T-helper 2 cell treated with Interferon-gamma antibody and Interleukin-4, amounts not matched to agents 100 ng/mL and 5 ng/mL, for 36 hours (primary cell): ENCODE measurements around the gene MUC12. TPM values are rescaled to one million over a fixed set of nuclear protein-coding genes. Genes with fewer than 3 reads are reported as not detected.
"Not testable (repeated sequence)": the region's sequence is repeated elsewhere in the genome, so short reads cannot be mapped to it uniquely, and the experiment has no call there.

Experiments used
- intact Hi-C: fragments of 100-400 bp; cut with micrococcal nuclease; formaldehyde crosslinking; loops from one replicate; pipeline ENCODE4 v1.15.1; 2023
- total RNA-seq: library from RNA; stranded (reverse); gene quantifications from 2 replicates; pipeline ENCODE4 v1.2.3, GENCODE V29; 2022

The MUC12 gene
- 0.48 TPM in 2 replicates for total RNA-seq

GRCh38 chr7:100969066-100969615, at the start of gene MUC12:
Gene MUC12, plus strand, starts transcription at chr7:100969565. Its CDS starts 58 bp downstream, at chr7:100969623.
- intact Hi-C loops: loop anchor here (5.0 kb wide), 1 partner anchor 108 kb away; no protein-coding TSS in a partner anchor

- intact Hi-C loops: not testable (repeated sequence)
These were observed 49.5 kb upstream of the MUC12 start for GRCh38 chr7:100919779-100920437.

GRCh38 chr7:100921039-100921438, 48.3 kb upstream of the MUC12 start:
- intact Hi-C loops: no loop called here

- intact Hi-C loops: not testable (repeated sequence)
These were observed 45.7 kb upstream of the MUC12 start for GRCh38 chr7:100923616-100924015.

GRCh38 chr7:100929808-100930174, 39.6 kb upstream of the MUC12 start:
- intact Hi-C loops: no loop called here

GRCh38 chr7:100933734-100934133, 35.6 kb upstream of the MUC12 start:
- intact Hi-C loops: no loop called here

GRCh38 chr7:100935381-100935780, 34.0 kb upstream of the MUC12 start:
- intact Hi-C loops: not testable (repeated sequence)

- intact Hi-C loops: not testable (repeated sequence)
These were observed 33.2 kb upstream of the MUC12 start for GRCh38 chr7:100936167-100936566.

GRCh38 chr7:100942045-100942774, 27.2 kb upstream of the MUC12 start:
- intact Hi-C loops: no loop called here

GRCh38 chr7:100943693-100944092, 25.7 kb upstream of the MUC12 start:
- intact Hi-C loops: no loop called here

- intact Hi-C loops: no loop called here
These were observed 25.2 kb upstream of the MUC12 start for GRCh38 chr7:100944138-100944537.

- intact Hi-C loops: no loop called here
These were observed 23.3 kb upstream of the MUC12 start for GRCh38 chr7:100946111-100946510.

- intact Hi-C loops: no loop called here
These were observed 22.5 kb upstream of the MUC12 start for GRCh38 chr7:100946766-100947365.

GRCh38 chr7:100947792-100948191, 21.6 kb upstream of the MUC12 start:
- intact Hi-C loops: no loop called here

- intact Hi-C loops: no loop called here
These were observed 20.0 kb upstream of the MUC12 start, which contains the start of gene MUC3A for GRCh38 chr7:100949227-100949932. Gene MUC3A, plus strand, starts transcription at chr7:100949534. Its CDS starts 91 bp downstream, at chr7:100949625.

GRCh38 chr7:100949933-100950443, 19.4 kb upstream of the MUC12 start:
- intact Hi-C loops: no loop called here

GRCh38 chr7:100951172-100951571, 18.2 kb upstream of the MUC12 start:
- intact Hi-C loops: no loop called here

GRCh38 chr7:100951888-100952560, 17.3 kb upstream of the MUC12 start:
- intact Hi-C loops: no loop called here

- intact Hi-C loops: no loop called here
These were observed 16.7 kb upstream of the MUC12 start for GRCh38 chr7:100952641-100953040.

- intact Hi-C loops: no loop called here
These were observed 11.4 kb upstream of the MUC12 start for GRCh38 chr7:100957832-100958421.
